ENCODE measurements around the gene KLHDC4. TPM values are rescaled to one million over a fixed set of nuclear protein-coding genes. Genes with fewer than 3 reads are reported as not detected.

Gene KLHDC4
- total and polyA plus RNA-seq, 2 experiments from 2014 or later: 23.0 to 41.1 TPM

- Histone ChIP-seq H3K27ac (ENCODE audit: low read depth) (no peak overlapping the region), H3K9me2 (ENCODE audit: insufficient read depth) (no peaks in the 10 kb centered on the region), H4K20me1 (replicated peaks; ENCODE audit: insufficient read depth) (peaks cover 29% of the 10 kb centered on the region), H3K4me2 (peak overlapping the region; percentile 98), H3K4me3 (peak overlapping the region; percentile 97), H3K4me1 (ENCODE audit: insufficient read depth) (peaks cover 5% of the 10 kb centered on the region), H3K27me3 (ENCODE audit: insufficient read depth) (no peaks in the 10 kb centered on the region), H2AFZ (peak overlapping the region; percentile 63), H3K79me2 (replicated peaks; ENCODE audit: insufficient read depth) (peaks cover 61% of the 10 kb centered on the region), H3K36me3 (ENCODE audit: insufficient read depth) (peaks cover 12% of the 10 kb centered on the region), H3F3A (replicated peaks; ENCODE audit: low read depth) (0 out of 2 replicates have a peak, but pooled peaks cover 13% of the 10 kb centered on the region)
- Mint-ChIP-seq H3K4me3 (peak overlapping the region; percentile 100), H3K27me3 (ENCODE audit: insufficient read depth, low read depth, poor library complexity) (peaks cover 5% of the 10 kb centered on the region), H3K27ac (peak overlapping the region; percentile 78; the same call in 1 of the 2 replicates), H3K9me3 (peaks cover 2% of the 10 kb centered on the region; the same call in 1 of the 3 replicates), H3K4me1 (peaks cover 6% of the 10 kb centered on the region; the same call in 2 of the 3 replicates), H3K36me3 (ENCODE audit: low read depth) (peaks cover 45% of the 10 kb centered on the region)
- ATAC-seq: no peak; the same call in 2 of the 3 replicates
- DNase-seq (ENCODE audit: low spot score): no peak
- no peak for TF ChIP-seq EZH2phosphoT487 (IDR thresholded peaks at IDR 0.05; ENCODE audit: unreplicated experiment)
- TF ChIP-seq ZNF331 (CRISPR knock-in tag; IDR thresholded peaks at IDR 0.05; ENCODE audit: low read depth): no peak
- no peak for TF ChIP-seq STAT1 (IDR thresholded peaks at IDR 0.05; ENCODE audit: unreplicated experiment)
- TF ChIP-seq POLR2AphosphoS5 (IDR thresholded peaks at IDR 0.05; ENCODE audit: low read depth): no peak
- no peak for TF ChIP-seq JUNB (IDR thresholded peaks at IDR 0.05; ENCODE audit: unreplicated experiment)
- TF ChIP-seq REST (IDR thresholded peaks at IDR 0.05; ENCODE audit: unreplicated experiment): no peak
- no peak for TF ChIP-seq ETS1 (IDR thresholded peaks at IDR 0.05)
Observed at GRCh38 chr16:87764600-87765472, 950 bp downstream of the KLHDC4 start.

- no peak overlapping the region for H3K4me3 ChIP-seq
- no peak overlapping the region for H3K27ac Mint-ChIP-seq
Observed at GRCh38 chr16:87762620-87763019, 3.2 kb downstream of the KLHDC4 start.

More at GRCh38 chr16:87762620-87763019, 3.2 kb downstream of the KLHDC4 start:
- no peaks in the 10 kb centered on the region for H3K27me3 ChIP-seq (ENCODE audit: insufficient read depth)
- no peak for DNase-seq (ENCODE audit: low spot score)
- H3K27ac ChIP-seq (ENCODE audit: low read depth): no peak overlapping the region
- peaks cover 82% of the 10 kb centered on the region for H3K79me2 ChIP-seq (replicated peaks; ENCODE audit: insufficient read depth)
- H3K4me1 ChIP-seq (ENCODE audit: insufficient read depth): peaks cover 5% of the 10 kb centered on the region
- ATAC-seq: no peak
- H3K4me2 ChIP-seq: no peak overlapping the region
- no peaks in the 10 kb centered on the region for H3K9me2 ChIP-seq (ENCODE audit: insufficient read depth)
- peaks cover 61% of the 10 kb centered on the region for H3K36me3 Mint-ChIP-seq (ENCODE audit: low read depth)
- H3K36me3 ChIP-seq (ENCODE audit: insufficient read depth): peaks cover 23% of the 10 kb centered on the region
- no peak overlapping the region for H2AFZ ChIP-seq
- peaks cover 5% of the 10 kb centered on the region for H3K27me3 Mint-ChIP-seq (ENCODE audit: insufficient read depth, low read depth, poor library complexity)
- peaks cover 6% of the 10 kb centered on the region; the same call in 2 of the 3 replicates for H3K4me1 Mint-ChIP-seq
- H3K4me3 Mint-ChIP-seq: peak overlapping the region; percentile 22; the same call in 1 of the 3 replicates
- TF ChIP-seq ZNF114 (CRISPR knock-in tag; IDR thresholded peaks at IDR 0.05): no peak
- 0 out of 2 replicates have a peak, but pooled peaks cover 13% of the 10 kb centered on the region for H3F3A ChIP-seq (replicated peaks; ENCODE audit: low read depth)
- H3K9me3 Mint-ChIP-seq: peaks cover 2% of the 10 kb centered on the region; the same call in 1 of the 3 replicates
- H4K20me1 ChIP-seq (replicated peaks; ENCODE audit: insufficient read depth): peaks cover 41% of the 10 kb centered on the region

Data from GM23338 (cell line).